Caco-2 (cell line): ENCODE measurements around the gene RAPGEF5. TPM values are rescaled to one million over a fixed set of nuclear protein-coding genes. Genes with fewer than 3 reads are reported as not detected.

Source experiments
- BruUV-seq: library from RNA; stranded (reverse); fragments of 400-500 nt; replicated peaks from 2 replicates; lab custom pipeline; 2021; lab: Mats Ljungman, UMichigan
- CTCF ChIA-PET: fragments of 300-600 bp; sonication (Branson Sonifier 250); formaldehyde crosslinking; loops from one replicate; lab custom pipeline; 2022; ENCODE audit warnings: antibody characterized with exemption; lab: Charles Lee
- POLR2A ChIA-PET: fragments of 300-600 bp; sonication (Branson Sonifier 250); formaldehyde crosslinking; loops from one replicate; lab custom pipeline; 2022; ENCODE audit warnings: antibody characterized with exemption; lab: Charles Lee
- DNase-seq, 2 experiments: peaks; one replicate each; pipeline versions ENCODE4 v3.0.0 to v3.0.0-alpha.2; 2020 to 2022
- H3K27me3 ChIP-seq: replicated peaks from 2 replicates; pipeline ENCODE4 v1.6.0; 2011; ENCODE audit warnings: low read length; ENCODE audit not compliant: control insufficient read depth, insufficient read depth
- H3K36me3 ChIP-seq: 2 replicates; pipeline ENCODE4 v1.5.1; 2011; ENCODE audit warnings: low read length; ENCODE audit not compliant: control insufficient read depth, insufficient read depth
- H3K4me1 ChIP-seq: fragments of 250-450 bp; sonication (Bioruptor Pico); 2 replicates; pipeline ENCODE4 v1.5.1; 2020; ENCODE audit warnings: mild to moderate bottlenecking
- H3K4me3 ChIP-seq: 2 replicates; pipeline ENCODE4 v1.5.1; 2011; ENCODE audit warnings: low read depth, mild to moderate bottlenecking, control low read depth, low read length
- H3K9me3 ChIP-seq: fragments of 250-450 bp; sonication (Bioruptor Pico); 2 replicates; pipeline ENCODE4 v1.5.1; 2020; ENCODE audit warnings: mild to moderate bottlenecking, moderate library complexity
- H3K27ac Mint-ChIP-seq: one replicate; pipeline ENCODE4 v1.8.0; 2022; ENCODE audit warnings: mixed read lengths; ENCODE audit not compliant: unreplicated experiment
- H3K27me3 Mint-ChIP-seq: one replicate; pipeline ENCODE4 v1.8.0; 2022; ENCODE audit warnings: mixed read lengths; ENCODE audit not compliant: insufficient read depth, unreplicated experiment
- H3K36me3 Mint-ChIP-seq: one replicate; pipeline ENCODE4 v1.8.0; 2022; ENCODE audit warnings: mild to moderate bottlenecking, mixed read lengths; ENCODE audit not compliant: insufficient read depth, unreplicated experiment
- H3K4me1 Mint-ChIP-seq: one replicate; pipeline ENCODE4 v1.8.0; 2022; ENCODE audit warnings: low read depth, mixed read lengths; ENCODE audit not compliant: unreplicated experiment
- H3K4me3 Mint-ChIP-seq: one replicate; pipeline ENCODE4 v1.8.0; 2022; ENCODE audit warnings: mild to moderate bottlenecking, moderate library complexity, mixed read lengths; ENCODE audit not compliant: unreplicated experiment
- H3K9me3 Mint-ChIP-seq: one replicate; pipeline ENCODE4 v1.8.0; 2022; ENCODE audit warnings: mixed read lengths; ENCODE audit not compliant: unreplicated experiment
- CTCF ChIP-seq, 2 experiments: fragments of 200-600 bp in 1 of 2; IDR thresholded peaks; 1 replicate in 1 of 2; 2 replicates in 1 of 2; pipeline versions ENCODE4 v1.5.1 to v1.8.0; 2011 to 2022; ENCODE audit warnings: antibody characterized with exemption in 1 of 2, control low read depth in 1 of 2, inconsistent platforms in 1 of 2, low read depth in 1 of 2, low read length in 1 of 2, mild to moderate bottlenecking in 1 of 2, moderate library complexity in 1 of 2; ENCODE audit not compliant: insufficient read depth in 1 of 2, severe bottlenecking in 1 of 2, unreplicated experiment in 1 of 2
- intact Hi-C: fragments of 100-400 bp; cut with micrococcal nuclease; formaldehyde crosslinking; loops from one replicate; pipeline ENCODE4 v1.10.0; 2022; ENCODE audit not compliant: unreplicated experiment
- total RNA-seq: library from RNA; stranded (reverse); gene quantifications from 2 replicates; pipeline ENCODE4 v1.2.3, GENCODE V29; 2022

RAPGEF5 gene
- total RNA-seq, 1 experiment from 2014 or later = 16.9 TPM

- H3K27me3 Mint-ChIP-seq = no peaks in the 10 kb centered on the region
- CTCF ChIA-PET = no interaction called here
- no peaks in the 10 kb centered on the region for H3K9me3 Mint-ChIP-seq
- POLR2A ChIA-PET = no interaction called here
- H3K4me3 Mint-ChIP-seq = no peak overlapping the region
- no peak for DNase-seq
- H3K4me3 ChIP-seq = no peak overlapping the region
- peaks cover 32% of the 10 kb centered on the region for H3K4me1 Mint-ChIP-seq
- H3K9me3 ChIP-seq = no peaks in the 10 kb centered on the region
- no peak overlapping the region for H3K27ac Mint-ChIP-seq
- TF ChIP-seq CTCF (IDR thresholded peaks at IDR 0.05; ENCODE audit: insufficient read depth in 1 of 2, low read depth in 1 of 2, low read length in 1 of 2, severe bottlenecking in 1 of 2, unreplicated experiment in 1 of 2) = no peak
- intact Hi-C loops = no loop called here
- no peaks in the 10 kb centered on the region for H3K36me3 ChIP-seq
- no TSS peak for BruUV-seq
- H3K27me3 ChIP-seq = no peaks in the 10 kb centered on the region
- no peaks in the 10 kb centered on the region for H3K36me3 Mint-ChIP-seq
- H3K4me1 ChIP-seq = peaks cover 33% of the 10 kb centered on the region
Observed at GRCh38 chr7:22343071-22343470, 13.9 kb downstream of the RAPGEF5 start.

- no peaks in the 10 kb centered on the region for H3K27me3 Mint-ChIP-seq
- BruUV-seq = no TSS peak
- no peak overlapping the region for H3K27ac Mint-ChIP-seq
- H3K9me3 Mint-ChIP-seq = no peaks in the 10 kb centered on the region
- Histone ChIP-seq H3K4me1 (peaks cover 18% of the 10 kb centered on the region; the same call in 1 of the 2 replicates), H3K36me3 (no peaks in the 10 kb centered on the region), H3K9me3 (no peaks in the 10 kb centered on the region), H3K27me3 (no peaks in the 10 kb centered on the region), H3K4me3 (no peak overlapping the region)
- TF ChIP-seq CTCF (IDR thresholded peaks at IDR 0.05; ENCODE audit: insufficient read depth in 1 of 2, low read depth in 1 of 2, low read length in 1 of 2, severe bottlenecking in 1 of 2, unreplicated experiment in 1 of 2) = no peak
- no peak overlapping the region for H3K4me3 Mint-ChIP-seq
- CTCF ChIA-PET = no interaction called here
- POLR2A ChIA-PET = no interaction called here
- peaks cover 15% of the 10 kb centered on the region for H3K4me1 Mint-ChIP-seq
- H3K36me3 Mint-ChIP-seq = no peaks in the 10 kb centered on the region
- intact Hi-C loops = no loop called here
- DNase-seq = no peak
Observed at GRCh38 chr7:22339725-22340390, 17.1 kb downstream of the RAPGEF5 start.

- H3K4me1 Mint-ChIP-seq = peaks cover 15% of the 10 kb centered on the region
- peaks cover 18% of the 10 kb centered on the region; the same call in 1 of the 2 replicates for H3K4me1 ChIP-seq
- H3K36me3 ChIP-seq = no peaks in the 10 kb centered on the region
- H3K4me3 ChIP-seq = no peak overlapping the region
- POLR2A ChIA-PET = interaction anchor here (1.0 kb wide), 1 partner anchor 21 kb away, joined by 3 read pairs; no protein-coding TSS in a partner anchor
- intact Hi-C loops = no loop called here
- H3K9me3 Mint-ChIP-seq = no peaks in the 10 kb centered on the region
- no peaks in the 10 kb centered on the region for H3K27me3 Mint-ChIP-seq
- no TSS peak for BruUV-seq
- no peak for TF ChIP-seq CTCF (IDR thresholded peaks at IDR 0.05; ENCODE audit: insufficient read depth in 1 of 2, low read depth in 1 of 2, low read length in 1 of 2, severe bottlenecking in 1 of 2, unreplicated experiment in 1 of 2)
- H3K36me3 Mint-ChIP-seq = no peaks in the 10 kb centered on the region
- CTCF ChIA-PET = no interaction called here
- H3K27ac Mint-ChIP-seq = no peak overlapping the region
- DNase-seq = no peak
- no peaks in the 10 kb centered on the region for H3K27me3 ChIP-seq
- H3K9me3 ChIP-seq = no peaks in the 10 kb centered on the region
- H3K4me3 Mint-ChIP-seq = no peak overlapping the region
Observed at GRCh38 chr7:22338877-22339276, 18.1 kb downstream of the RAPGEF5 start.
